ENCODE results near the gene DLK1.

Gene DLK1

DNA sequence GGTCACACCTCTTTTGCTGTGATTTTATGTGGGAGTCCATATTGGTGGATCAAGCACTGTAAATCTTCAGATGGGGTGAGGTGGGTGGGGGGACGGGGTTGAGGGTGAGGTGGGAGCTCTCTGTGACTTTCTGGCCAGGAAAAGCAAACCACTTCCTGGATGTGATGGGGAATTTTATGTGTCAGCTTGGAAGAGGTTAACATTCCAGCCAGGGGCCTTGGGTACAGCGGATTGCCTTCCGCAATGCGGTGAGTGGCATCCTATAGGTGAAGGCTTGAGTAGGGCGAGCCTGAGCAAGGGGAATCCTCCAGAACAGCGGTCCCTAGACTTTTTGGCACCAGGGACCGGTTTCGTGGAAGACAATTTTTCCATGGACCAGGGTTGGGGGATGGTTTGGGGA, 36.2 kb downstream of the DLK1 start:
- no peak for DNase-seq

GRCh38 chr14:100764471-100765115, 37.9 kb downstream of the DLK1 start:
- DNase-seq: no peak

- no peak for DNase-seq
Measured at GRCh38 chr14:100765296-100765695, 38.6 kb downstream of the DLK1 start.

- DNase-seq: peak; percentile 85 to 91
Measured at GRCh38 chr14:100765991-100766390, 39.3 kb downstream of the DLK1 start.

GRCh38 chr14:100767003-100767787, 40.5 kb downstream of the DLK1 start:
- DNase-seq: peak; percentile 66 to 90

DNA sequence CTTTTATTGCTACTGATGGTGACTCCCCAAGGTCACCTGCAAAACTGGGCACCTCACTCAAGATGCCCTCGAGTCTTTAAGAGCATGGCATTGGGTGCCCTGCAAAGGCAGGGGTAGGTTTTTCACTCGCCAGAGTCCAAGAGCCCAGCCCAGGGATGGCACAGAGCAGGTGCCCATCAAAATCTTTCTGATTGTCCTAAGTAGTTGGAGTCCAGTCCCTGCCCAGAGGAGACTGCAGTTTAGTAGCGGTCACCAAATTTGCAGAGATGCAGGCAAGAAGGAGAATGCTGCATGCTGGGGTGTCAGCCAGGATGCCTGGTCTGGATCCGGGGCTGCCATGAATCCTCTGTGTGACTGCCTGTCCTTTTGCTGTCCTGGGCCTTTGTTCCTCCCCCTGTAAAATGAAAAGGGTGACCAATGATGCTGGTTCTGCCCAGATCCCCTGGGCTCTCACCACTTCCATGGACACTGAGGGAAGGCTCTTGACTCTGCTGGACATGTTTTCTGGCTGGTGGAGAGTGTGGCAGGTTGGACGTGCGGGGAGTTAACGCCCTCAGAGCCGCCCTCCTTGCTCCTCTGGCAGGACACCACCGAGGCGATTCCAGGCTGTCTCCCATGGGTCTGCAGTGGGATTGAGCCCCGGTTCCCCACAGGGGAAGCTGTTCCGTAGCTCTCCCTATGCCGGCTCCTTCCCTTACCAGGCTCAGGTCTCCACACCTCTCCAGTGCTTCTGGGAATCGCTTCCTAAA, 41.3 kb downstream of the DLK1 start:
- no peak for DNase-seq

DNA sequence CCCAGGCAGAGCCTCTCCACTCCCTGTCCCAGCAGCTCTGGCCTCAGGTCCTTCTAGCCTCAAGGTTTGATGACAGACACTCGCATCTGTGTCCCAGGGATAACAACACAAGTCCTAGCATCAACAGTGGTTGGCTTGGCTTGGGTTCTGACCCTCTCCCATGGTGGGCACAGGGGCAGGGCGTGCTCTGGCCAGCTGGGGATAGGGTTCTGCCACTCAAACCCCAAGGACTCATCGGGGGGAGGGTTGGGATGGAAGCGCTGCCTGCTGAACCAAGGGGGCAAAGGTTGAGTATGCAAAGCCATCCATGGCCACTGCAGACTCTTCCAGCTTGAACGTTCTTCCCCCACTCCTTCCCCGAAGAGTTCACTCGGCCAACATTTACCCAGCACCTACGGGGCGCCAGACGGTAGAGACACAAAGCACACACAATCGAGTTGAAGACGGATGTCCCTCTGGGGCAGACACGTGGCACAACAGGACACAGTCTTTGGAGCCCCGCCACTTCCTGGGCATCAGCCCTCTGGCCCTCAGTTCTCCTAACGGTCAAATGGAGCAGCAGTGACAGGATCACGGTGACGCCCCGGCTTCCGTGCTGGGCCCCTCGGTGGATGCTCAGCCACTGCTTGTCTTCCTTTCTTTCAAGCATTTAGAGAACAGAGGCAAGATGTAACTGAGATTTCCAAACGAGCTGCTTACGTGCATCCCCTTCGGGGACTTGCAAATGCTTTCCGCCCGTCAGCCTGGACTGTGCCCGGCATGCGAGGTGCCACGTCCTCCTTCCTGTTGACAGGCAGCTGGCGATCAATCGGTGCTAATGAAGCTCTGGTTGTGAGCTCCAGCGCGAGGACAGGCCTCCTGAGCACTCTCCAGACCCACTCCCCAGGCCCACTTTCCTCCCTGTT, 42.6 kb downstream of the DLK1 start:
- no peak for DNase-seq

DNA sequence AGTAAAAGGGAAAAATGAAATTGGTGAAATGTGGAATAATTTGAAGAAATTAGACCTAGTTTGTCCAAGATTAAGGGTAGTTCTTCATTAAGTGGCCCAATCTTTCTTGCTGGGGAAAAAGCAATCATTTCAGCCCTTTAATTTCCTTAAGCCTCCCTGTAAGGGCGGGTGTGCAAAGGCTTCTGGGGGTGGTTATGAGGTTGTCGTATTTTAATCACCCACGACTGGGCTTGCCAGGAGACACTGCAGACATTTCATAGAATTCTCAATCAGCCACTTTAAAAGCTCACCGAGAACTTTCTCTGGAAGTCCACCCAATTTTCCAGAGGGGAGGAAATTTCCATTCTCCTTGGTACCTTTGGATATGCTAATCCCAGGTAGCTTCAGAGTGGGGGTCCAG, 43.4 kb downstream of the DLK1 start:
- DNase-seq: no peak

DNA sequence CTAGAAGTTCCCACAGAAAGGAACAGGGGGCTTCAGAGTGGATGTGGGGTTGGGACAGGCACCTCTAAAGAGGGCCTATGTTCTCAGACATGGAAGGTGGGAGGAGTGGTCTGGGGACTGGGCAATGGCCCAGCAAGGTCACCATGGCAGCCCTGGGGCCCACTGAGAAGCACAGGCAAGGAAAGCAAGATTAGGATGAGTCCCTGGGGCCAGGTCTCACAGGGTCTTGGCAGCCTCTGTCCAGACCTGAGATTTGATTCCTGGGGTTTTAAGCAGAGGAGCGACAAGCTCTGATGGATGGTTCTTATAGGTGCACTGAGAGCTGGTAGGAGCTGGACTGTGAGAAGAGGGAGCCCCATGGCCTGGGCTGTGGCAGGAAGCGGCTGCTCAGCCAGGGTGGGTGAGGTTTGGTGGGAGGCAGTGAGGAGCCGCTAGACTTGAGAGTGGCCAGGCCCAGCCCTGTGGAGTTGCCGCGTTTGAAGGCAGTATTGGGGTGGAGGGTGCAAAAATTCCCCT, 44.0 kb downstream of the DLK1 start:
- DNase-seq: no peak

DNA sequence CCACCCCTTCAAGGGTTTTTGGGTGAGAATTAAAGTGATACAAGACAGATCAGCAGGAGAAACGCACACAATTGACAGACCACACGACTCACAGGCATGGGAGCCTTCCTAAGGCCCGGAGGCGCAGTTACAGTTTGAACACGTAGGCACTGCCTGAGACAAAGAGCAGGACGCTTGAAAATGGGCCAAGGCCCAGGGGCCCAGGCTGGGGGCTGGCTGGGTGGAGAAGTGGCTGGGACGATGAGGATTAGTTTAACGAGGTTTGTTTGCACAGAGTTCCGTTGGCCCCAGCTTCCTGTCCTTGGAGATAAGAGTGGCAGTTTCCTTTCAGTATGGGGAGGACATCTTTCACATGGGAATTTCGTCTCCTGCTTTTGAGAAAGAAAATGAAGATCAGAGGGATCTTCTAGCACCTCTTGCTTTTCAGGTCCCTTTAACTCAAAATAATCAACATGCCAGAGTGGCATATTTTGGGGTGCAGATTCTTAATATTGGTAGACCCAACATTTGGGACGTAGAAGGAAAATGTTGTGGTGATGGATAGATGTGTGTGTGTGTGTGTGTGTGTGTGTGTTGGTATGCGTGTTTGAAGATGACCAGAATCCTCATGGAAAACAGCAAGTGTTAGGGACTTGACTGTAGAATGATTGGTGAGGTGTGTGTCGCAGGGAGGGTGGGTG, 44.6 kb downstream of the DLK1 start:
- DNase-seq: no peak

- DNase-seq: no peak
Measured at GRCh38 chr14:100772607-100773165, 46.0 kb downstream of the DLK1 start.

DNA sequence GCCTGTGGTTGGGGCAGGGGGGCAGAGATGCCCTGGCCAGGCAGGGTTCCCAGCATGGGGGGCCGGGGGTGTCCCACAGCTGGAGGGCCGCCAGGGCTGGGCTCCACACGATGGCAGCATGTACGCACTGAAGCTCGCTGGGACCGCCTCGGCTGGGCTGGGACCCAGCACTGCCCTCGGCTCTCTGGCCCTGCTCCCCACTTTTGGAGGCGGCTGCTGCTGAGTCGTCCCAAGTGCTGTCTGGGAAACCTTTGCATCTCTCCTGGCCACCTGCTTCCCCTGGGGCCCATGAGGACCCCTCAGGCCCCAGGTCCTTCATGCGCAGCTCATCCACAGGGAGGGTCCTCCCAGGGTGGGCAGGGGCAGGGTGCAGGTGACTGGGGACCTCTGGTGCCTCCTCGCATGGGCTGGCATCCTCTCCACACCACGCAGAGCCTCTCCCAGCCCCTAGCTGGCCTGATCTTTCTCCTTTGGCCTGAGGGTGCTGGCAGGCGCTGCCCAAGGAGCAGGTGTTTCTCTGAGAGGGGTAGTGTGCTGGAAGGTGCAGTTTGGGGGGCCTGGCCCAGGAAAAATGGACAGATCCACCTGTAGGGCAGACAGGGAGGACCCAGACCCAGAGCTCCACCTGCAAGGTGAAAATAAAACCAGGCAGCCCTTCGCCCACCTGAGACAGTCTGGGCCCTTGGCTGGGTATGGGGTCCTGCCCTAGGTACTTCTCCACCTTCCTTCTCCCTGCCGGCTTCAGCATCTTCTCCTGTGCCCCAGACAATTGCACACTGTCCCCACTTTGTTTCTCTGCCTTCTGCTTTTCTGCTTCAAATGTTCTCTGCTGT, 46.9 kb downstream of the DLK1 start:
- no peak for DNase-seq

GRCh38 chr14:100774164-100774537, 47.5 kb downstream of the DLK1 start:
- DNase-seq: no peak

DNA sequence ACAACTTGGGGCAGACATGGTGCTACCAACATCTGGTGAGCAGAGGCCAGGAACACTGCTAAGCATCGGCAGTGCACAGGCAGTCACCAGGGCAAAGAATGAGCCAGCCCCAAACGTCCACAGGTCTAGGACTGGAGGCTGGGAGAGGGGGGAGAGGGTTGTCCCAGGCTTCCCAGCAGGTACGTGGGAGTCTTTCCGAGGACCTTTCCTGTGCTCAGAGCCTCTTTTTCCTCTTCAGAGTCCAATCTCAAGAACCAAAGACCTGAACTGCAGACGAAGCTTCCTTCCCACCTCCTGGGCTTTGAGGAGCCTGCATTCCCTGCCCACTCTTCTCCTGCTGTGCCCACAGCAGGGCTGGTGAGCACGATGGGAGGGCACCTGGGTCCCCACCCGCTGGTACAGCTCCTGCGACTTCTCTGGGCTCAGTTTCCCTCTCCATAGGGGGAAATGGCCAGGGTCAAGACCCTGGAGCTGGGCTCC, 48.7 kb downstream of the DLK1 start:
- DNase-seq: no peak

DNA sequence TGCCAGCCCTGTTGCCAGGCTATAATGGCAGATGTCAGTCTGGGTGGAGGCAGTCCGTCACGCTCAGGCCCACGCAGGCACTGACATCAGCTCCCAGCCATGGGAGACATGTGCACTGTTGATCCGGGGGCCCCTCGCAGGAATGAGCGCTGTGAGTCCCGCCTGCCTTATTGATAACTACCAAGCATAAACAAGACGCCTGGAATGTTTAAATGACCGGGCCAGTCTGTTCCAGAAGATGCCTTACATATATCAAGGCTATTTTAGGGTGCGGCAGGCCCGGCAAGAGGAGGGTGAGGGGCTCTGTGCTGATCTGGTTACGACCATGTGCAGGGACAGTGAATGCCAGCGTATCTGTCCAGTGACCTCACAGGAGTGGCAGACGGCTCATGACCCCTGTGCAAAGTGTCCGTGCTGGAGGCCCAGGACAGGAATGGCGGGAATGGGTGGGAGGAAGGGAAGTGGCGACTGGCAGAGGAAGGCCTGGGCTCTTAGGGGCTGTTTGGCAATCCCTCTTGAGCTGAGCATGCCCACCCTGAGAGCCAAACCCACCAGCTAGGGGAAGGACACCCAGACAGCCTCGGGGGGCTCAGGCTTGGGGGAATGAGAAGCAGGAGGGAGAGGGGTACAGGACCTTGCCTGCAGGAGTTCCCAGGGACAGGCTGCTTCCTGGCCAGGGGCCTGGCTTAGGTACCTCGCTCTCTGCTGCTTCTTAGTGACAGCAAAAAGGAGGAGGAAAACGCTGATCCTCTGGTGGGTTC, 49.3 kb downstream of the DLK1 start:
- DNase-seq: no peak

- DNase-seq: no peak
Measured at GRCh38 chr14:100776681-100777365, 50.1 kb downstream of the DLK1 start.

DNA sequence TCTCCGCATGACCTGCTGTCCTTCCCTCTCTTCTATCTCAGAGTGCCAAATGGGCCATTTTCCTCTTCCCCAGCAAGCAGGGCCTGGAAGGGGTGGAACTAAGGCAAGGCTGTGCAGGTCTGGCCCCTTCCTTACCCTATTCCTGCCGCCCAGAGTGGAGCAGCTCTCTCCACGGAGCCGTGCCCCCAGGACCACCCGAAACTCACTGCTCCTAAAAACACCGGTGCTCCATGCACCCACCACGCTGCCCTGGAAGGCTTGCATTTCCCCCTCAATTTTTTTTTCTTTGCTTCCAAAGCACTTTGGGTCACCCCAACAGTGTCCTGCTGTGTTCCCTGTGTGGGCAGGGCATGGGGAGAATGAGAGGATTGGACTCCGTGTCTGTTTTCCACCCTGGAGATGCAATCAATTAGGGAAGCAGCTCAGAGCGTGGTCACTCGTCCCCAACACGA, 50.7 kb downstream of the DLK1 start:
- no peak for DNase-seq

DNA sequence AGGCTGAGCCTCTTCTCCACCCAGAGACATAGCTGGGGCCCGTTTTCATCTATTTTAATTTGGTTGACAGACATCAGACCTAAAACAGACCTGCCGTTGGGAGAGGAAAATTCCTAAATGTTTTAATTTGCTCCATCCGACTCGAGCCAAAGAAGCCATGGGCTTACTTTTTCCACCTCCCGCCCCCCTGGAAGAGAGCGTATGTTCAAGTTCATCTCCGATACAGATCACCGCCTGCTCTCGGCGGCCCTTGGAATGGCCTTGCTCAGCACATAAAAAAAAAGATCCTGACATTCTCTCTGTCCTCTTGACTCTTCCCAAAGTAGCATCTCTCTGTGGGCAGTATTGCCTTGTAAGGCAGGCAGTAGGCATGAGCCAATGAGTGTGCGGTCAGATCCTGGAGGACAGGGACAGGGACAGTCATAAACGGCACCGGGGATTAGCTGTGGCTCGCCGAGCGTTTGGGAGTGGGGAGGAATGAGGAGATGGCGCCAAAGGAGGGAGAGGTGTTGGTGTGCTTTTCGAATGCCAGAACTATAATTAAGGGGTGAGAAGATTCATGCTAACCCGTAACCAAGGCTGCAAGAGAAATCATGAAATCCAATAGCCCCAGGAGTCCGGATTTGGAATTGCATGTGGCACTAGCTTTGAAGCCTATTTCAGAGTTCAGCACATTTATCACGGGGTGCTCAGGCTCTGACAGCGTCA, 51.3 kb downstream of the DLK1 start:
- DNase-seq: peak; percentile 78 to 94

DNA sequence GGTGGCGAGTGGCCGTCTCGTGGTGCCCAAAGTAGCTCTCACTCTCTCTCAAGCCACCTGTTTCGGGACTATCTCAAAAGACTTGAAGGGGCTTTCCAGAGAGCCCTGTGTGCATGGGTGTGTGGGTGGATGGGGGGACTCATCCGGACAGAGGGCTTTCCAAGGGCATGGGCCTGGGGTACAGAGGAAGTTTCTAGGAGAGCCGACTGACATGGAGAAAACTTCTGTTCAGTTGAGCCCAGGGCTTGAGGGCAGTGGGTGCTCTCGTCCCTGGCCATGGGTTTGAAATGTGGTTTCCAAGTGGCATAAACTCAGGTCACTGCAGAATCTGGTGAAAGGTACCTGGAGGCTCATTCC, 51.8 kb downstream of the DLK1 start:
- DNase-seq: no peak
